HG03457 (cell line): ENCODE measurements around the gene ADAMTSL2.

ENCODE experiments used
- ATAC-seq: cut with Tn5 transposase; IDR thresholded peaks from one replicate; pipeline ENCODE4 v1.9.1; 2021; ENCODE audit warnings: moderate number of reproducible peaks; ENCODE audit not compliant: unreplicated experiment

The ADAMTSL2 gene

GRCh38 chr9:133603135-133603927 lies 68.8 kb downstream of the ADAMTSL2 start:
- ATAC-seq: no peak

- ATAC-seq: no peak
Observed at GRCh38 chr9:133604214-133604613, 69.7 kb downstream of the ADAMTSL2 start.

GRCh38 chr9:133604856-133605255 lies 70.4 kb downstream of the ADAMTSL2 start:
- ATAC-seq: no peak

GRCh38 chr9:133605446-133605845 lies 70.9 kb downstream of the ADAMTSL2 start:
- no peak for ATAC-seq

GRCh38 chr9:133605856-133606707 lies 71.6 kb downstream of the ADAMTSL2 start:
- no peak for ATAC-seq

- no peak for ATAC-seq
Observed at GRCh38 chr9:133606708-133607025, 72.2 kb downstream of the ADAMTSL2 start.

- ATAC-seq: no peak
Observed at GRCh38 chr9:133607381-133607780, 72.9 kb downstream of the ADAMTSL2 start.

- ATAC-seq: no peak
Observed at GRCh38 chr9:133607976-133608375, 73.5 kb downstream of the ADAMTSL2 start.

GRCh38 chr9:133608382-133608781 lies 73.9 kb downstream of the ADAMTSL2 start:
- no peak for ATAC-seq

GRCh38 chr9:133608889-133609288 lies 74.4 kb downstream of the ADAMTSL2 start:
- no peak for ATAC-seq

GRCh38 chr9:133609311-133610098 lies 75.0 kb downstream of the ADAMTSL2 start, which contains the start of gene FAM163B:
Gene FAM163B (minus strand): TSS chr9:133609389. CDS start chr9:133580223, 29,166 bp downstream.
- no peak for ATAC-seq

GRCh38 chr9:133610845-133611244 lies 76.3 kb downstream of the ADAMTSL2 start:
- no peak for ATAC-seq

GRCh38 chr9:133612051-133612450 lies 77.5 kb downstream of the ADAMTSL2 start:
- no peak for ATAC-seq

- ATAC-seq: no peak
Observed at GRCh38 chr9:133612816-133613215, 78.3 kb downstream of the ADAMTSL2 start.

- ATAC-seq: no peak
Observed at GRCh38 chr9:133613432-133613831, 78.9 kb downstream of the ADAMTSL2 start.

GRCh38 chr9:133614056-133614455 lies 79.6 kb downstream of the ADAMTSL2 start:
- no peak for ATAC-seq

- no peak for ATAC-seq
Observed at GRCh38 chr9:133614678-133615077, 80.2 kb downstream of the ADAMTSL2 start.

GRCh38 chr9:133615186-133615585 lies 80.7 kb downstream of the ADAMTSL2 start:
- no peak for ATAC-seq

- no peak for ATAC-seq
Observed at GRCh38 chr9:133615606-133616188, 81.2 kb downstream of the ADAMTSL2 start.

- no peak for ATAC-seq
Observed at GRCh38 chr9:133616643-133617405, 82.3 kb downstream of the ADAMTSL2 start.
